Right cardiac atrium (tissue), 5 donors: ENCODE data around the gene AADACL2. TPM values are rescaled to one million over a fixed set of nuclear protein-coding genes. Genes with fewer than 3 reads are reported as not detected.
"Not testable (repeated sequence)": the region's sequence is repeated elsewhere in the genome, so short reads cannot be mapped to it uniquely, and the experiment has no call there.

Source experiments
- ATAC-seq, 2 donors: fragments of 200-7000 bp; cut with Tn5 transposase; one replicate each; pipeline versions ENCODE4 v1.8.0 to v1.9.1; 2020; ENCODE audit warnings: moderate library complexity in 2 of 2, mild to moderate bottlenecking in 1 of 2
- DNase-seq, 3 donors: peaks; one replicate each; pipeline ENCODE4 v3.0.0-alpha.2; 2020
- H3K27ac ChIP-seq: one replicate; pipeline ENCODE4 v1.5.1; 2013; ENCODE audit warnings: mild to moderate bottlenecking, low read length, control low read depth, moderate library complexity
- H3K27me3 ChIP-seq: one replicate; pipeline ENCODE4 v1.6.1; 2013; ENCODE audit not compliant: control insufficient read depth, insufficient read depth
- H3K4me1 ChIP-seq: one replicate; pipeline ENCODE4 v1.6.1; 2013; ENCODE audit warnings: low read length; ENCODE audit not compliant: control insufficient read depth, insufficient read depth
- H3K4me3 ChIP-seq: one replicate; pipeline ENCODE4 v1.5.1; 2013; ENCODE audit warnings: low read length, control low read depth
- H3K9me3 ChIP-seq: one replicate; pipeline ENCODE4 v1.6.1; 2013; ENCODE audit warnings: low read length; ENCODE audit not compliant: control insufficient read depth
- whole genome bisulfite sequencing: extraction: QIAGEN DNeasy Blood & Tissue Kit; methylation state at CpG from one replicate; pipeline ENCODE4 v1.1.7; 2013; 5-methylcytosine and 5-hydroxymethylcytosine counted together
- intact Hi-C, 4 donors: fragments of 100-400 bp; cut with DNase I; formaldehyde crosslinking; loops; one replicate each; pipeline versions ENCODE4 v1.11.0 to v1.14.0; 2022 to 2023
- polyA plus RNA-seq: library from polyadenylated mRNA; stranded (reverse); fragments of 200-250 nt; gene quantifications from one replicate; pipeline ENCODE4 v1.2.3, GENCODE V29; 2013
- total RNA-seq, 4 donors: library from RNA; stranded (reverse); fragmentation: NEBNext Ultra II Directional; extraction: Animal tissue kit (Norgen Biotek cat#: 25700); gene quantifications; one replicate each; pipeline ENCODE4 v1.2.1, GENCODE V29; 2021
- donor health status: healthy with polysubstance abuse.
- donor health status: DM: no; HTN: yes; CAD: no.
- donor health status: DM: no; HTN: no; CAD: no.
- donor health status: DM: no; HTN: yes; CAD: no; lungs with severe emphysema.
- donor health status: DM: yes; HTN: yes; CAD: no.

AADACL2 gene
- total and polyA plus RNA-seq, 5 donors: 0.05 TPM; not detected in 4

DNA sequence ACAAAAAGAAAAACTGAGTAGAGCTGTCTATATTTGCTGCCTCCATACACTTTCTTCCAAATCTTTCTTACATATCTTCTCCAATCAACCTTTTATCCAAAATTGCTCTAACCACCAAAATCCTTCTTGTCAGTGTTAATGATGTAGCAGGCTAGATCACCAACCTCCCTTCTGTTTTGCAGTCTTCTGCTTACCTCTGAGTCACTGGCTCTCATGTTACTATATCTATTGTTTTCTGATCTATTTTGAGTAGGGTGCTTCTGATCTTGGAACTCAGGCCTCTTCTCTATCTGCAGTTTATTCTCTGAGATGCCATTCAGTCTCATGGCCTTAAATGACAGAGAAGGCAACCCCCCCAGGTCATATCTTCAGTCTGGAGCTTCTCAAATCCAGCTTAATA lies 53.9 kb downstream of the AADACL2 start:
- no peak for ATAC-seq
- intact Hi-C loops: no loop called here
- no peaks in the 10 kb centered on the region for H3K4me1 ChIP-seq

DNA sequence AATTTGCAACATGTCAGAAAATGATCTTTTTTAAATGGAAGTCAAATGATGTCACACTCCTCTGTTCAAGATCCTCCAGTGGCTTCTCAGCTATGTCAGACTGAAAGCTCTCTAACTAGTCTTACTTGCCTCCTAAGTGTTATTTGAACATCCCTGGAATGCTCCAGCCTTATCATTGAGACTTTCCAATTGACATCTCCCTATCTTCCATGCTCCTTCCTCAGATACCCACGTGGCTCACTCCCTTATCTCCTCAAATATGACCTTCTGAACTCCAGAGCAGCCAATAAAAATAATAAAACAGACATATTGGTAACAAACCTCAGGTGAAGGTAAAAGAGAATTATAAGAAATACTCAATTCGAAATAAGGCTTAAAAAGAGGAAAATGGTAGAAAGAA lies 54.7 kb downstream of the AADACL2 start:
- intact Hi-C loops: no loop called here
- WGBS: 59% methylated on average over 2 of the region's 2 CpGs
- no peaks in the 10 kb centered on the region for H3K4me1 ChIP-seq

More for the DNA sequence above, 53.9 kb downstream of the AADACL2 start:
- Histone ChIP-seq H3K4me3 (no peak overlapping the region), H3K27ac (no peak overlapping the region), H3K9me3 (no peaks in the 10 kb centered on the region), H3K27me3 (no peaks in the 10 kb centered on the region)
- DNase-seq: no peak

DNA sequence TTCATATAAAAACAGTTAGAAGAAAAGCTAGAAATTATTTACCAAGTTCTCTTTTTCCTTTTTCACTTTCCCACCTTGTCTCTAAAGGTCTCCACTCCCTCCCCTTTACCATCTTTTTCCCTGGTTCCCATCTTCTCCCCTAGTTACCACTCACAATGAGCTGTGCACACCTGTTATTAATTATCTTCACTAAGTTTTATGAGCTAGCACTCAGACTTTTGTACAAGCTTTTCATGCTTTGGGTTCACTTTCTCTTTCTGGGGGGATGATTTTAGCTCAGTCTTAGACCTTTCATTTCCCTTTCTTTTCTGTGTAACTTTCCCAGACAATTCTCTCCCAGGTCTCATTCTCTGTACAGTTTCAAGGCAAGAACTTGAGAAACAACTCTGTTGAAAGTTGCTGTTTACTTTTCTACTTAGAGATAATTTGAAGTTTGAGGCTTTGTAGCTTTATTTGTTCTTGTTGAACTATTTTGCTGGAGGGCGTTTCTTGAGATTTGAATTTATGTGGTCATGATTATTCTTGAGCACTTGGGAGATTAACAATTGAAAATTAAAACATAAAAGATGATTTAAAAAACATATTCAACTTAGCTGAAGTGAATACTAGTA lies 56.2 kb downstream of the AADACL2 start:
- H3K27ac ChIP-seq: no peak overlapping the region
- intact Hi-C loops: no loop called here
- ATAC-seq (no peak), DNase-seq (no peak)
- H3K27me3 ChIP-seq: no peaks in the 10 kb centered on the region
- H3K4me1 ChIP-seq: no peaks in the 10 kb centered on the region
- no peak overlapping the region for H3K4me3 ChIP-seq
- no peaks in the 10 kb centered on the region for H3K9me3 ChIP-seq
- 70% methylated on average over 1 of the region's 1 CpG for WGBS

More for the DNA sequence above, 54.7 kb downstream of the AADACL2 start:
- no peak overlapping the region for H3K4me3 ChIP-seq
- no peaks in the 10 kb centered on the region for H3K9me3 ChIP-seq
- ATAC-seq (no peak), DNase-seq (no peak)
- H3K27me3 ChIP-seq: no peaks in the 10 kb centered on the region
- no peak overlapping the region for H3K27ac ChIP-seq

DNA sequence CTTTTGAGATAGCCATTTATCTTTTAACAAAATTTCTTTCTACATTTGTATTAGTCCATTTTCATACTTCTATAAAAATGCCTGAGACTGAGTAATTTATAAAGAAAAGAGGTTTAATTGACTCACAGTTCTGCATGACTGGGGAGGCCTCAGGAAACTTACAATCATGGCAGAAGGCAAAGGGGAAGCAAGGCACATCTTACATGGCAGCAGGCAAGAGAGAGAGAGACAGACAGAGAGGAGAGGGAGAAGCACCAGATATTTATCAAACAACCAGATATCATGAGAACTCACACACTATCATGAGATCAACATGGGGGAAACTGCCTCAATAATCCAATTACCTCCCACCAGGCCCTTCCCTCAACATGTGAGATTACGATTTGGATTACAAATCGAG lies 57.0 kb downstream of the AADACL2 start:
- ATAC-seq, DNase-seq, H3K4me3 ChIP-seq, H3K9me3 ChIP-seq, H3K27me3 ChIP-seq, intact Hi-C loops, H3K27ac ChIP-seq, H3K4me1 ChIP-seq: not testable (repeated sequence)
- 91% methylated on average over 2 of the region's 2 CpGs for WGBS

DNA sequence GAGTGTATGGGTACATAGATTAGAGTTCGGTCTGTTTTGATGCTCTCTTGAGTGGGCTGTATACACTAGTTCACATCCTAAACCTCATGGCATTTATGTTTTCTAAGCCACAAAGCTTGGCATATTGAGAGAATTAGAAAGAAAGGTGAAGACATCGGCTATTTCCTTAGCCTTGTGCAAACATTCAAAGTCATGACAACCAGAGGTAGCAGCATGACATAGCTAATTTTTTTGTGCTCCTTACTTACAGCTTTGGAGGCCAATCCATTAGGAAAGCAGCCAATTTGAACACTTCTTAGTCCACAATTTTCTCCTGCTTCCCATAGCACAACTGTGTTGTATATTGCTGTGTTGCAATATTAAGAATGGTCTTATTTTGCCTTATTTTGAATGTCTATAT lies 58.7 kb downstream of the AADACL2 start:
- Histone ChIP-seq H3K27ac (no peak overlapping the region), H3K27me3 (no peaks in the 10 kb centered on the region), H3K4me1 (no peaks in the 10 kb centered on the region), H3K9me3 (no peaks in the 10 kb centered on the region), H3K4me3 (no peak overlapping the region)
- WGBS: 83% methylated on average over 2 of the region's 2 CpGs
- ATAC-seq (no peak), DNase-seq (no peak)
- intact Hi-C loops: no loop called here

DNA sequence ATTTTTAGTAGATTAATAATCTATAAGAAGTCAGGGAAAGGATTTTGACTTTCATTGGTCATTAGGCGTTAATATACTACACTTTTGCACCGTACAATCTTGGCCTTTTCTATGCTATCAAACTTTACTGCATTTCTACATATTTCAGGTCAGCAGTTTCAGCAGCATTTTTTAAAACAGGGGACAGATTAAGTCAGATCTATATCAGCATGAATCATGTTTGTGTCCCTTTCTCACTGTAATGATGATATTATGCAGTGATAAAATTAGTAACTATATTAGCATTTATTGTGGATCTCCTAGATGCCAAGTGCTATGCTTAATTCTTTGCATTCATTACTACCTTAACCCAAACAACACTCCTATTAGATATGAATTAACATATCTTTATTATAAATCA lies 59.9 kb downstream of the AADACL2 start:
- Histone ChIP-seq H3K9me3 (no peaks in the 10 kb centered on the region), H3K27me3 (no peaks in the 10 kb centered on the region), H3K4me3 (no peak overlapping the region), H3K27ac (no peak overlapping the region), H3K4me1 (no peaks in the 10 kb centered on the region)
- intact Hi-C loops: no loop called here
- no peak for DNase-seq
- ATAC-seq: no peak
- WGBS: 64% methylated on average over 2 of the region's 2 CpGs

DNA sequence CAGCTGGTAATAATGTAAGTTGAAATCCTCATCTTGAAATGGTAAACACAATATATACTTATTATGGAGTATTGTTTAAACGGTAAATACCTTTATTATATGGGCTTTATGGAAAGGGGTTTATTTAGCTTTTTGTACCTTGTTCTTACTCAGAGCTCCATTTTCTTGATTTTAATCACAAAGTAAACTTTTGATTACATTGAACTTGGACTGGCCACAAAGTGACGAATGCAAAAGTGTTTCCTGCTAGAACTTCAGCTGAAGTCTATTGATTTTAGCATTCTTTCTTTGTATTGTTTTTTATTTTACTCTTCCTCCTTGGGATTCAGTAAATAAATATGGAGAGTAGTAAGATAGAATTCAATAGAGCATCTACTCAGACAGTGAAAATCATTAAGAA lies 60.4 kb downstream of the AADACL2 start:
- no peak for ATAC-seq
- WGBS: 91% methylated on average over 2 of the region's 2 CpGs
- DNase-seq: no peak

DNA sequence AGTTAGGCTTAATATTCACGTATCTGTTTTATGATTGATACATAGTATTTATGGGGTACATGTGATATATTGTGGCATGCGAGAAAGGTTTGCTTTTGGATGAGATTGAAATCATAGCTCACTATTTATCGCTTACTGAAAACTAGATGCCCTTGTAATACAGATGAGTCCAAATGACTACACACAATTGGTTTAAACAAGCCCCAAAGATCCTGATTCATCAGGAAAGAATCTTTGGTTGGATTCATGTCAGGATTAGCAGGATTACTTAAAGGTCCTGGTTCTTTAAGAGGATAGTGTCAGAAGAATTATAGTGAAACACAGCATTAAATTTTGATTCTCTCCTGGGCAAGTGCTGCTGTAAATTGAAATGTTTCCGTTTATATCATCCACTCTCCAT lies 61.5 kb downstream of the AADACL2 start:
- H3K9me3 ChIP-seq: no peaks in the 10 kb centered on the region

More for the DNA sequence above, 60.4 kb downstream of the AADACL2 start:
- Histone ChIP-seq H3K27me3 (no peaks in the 10 kb centered on the region), H3K4me3 (no peak overlapping the region), H3K4me1 (no peaks in the 10 kb centered on the region), H3K9me3 (no peaks in the 10 kb centered on the region), H3K27ac (no peak overlapping the region)
- intact Hi-C loops: no loop called here

DNA sequence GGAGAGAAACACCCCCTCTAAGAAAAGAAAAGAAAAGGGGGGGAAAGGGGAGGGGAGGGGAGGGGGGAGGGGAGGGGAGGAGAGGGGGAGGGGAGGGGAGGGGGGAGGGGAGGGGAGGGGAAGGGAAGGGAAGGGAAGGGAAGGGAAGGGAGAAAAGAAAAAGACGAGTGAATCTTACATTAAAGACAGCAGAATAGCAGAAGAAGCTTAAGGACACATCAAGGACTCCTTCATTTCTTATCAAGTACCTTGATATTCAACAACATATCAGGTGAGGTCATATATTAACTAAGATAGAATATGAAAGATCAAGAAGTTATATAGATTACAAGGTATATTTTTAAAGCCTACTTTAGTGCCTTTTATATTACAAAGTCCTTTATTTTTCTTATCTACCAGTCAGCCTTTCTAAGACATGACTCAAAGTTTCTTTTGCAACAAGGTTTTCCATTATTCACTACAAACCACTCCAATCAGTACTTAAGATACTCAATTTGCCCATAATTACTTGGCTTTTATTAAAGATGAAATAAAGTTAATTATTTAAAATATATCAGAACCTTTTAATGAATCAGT lies 62.5 kb downstream of the AADACL2 start:
- intact Hi-C loops: no loop called here

More for the DNA sequence above, 61.5 kb downstream of the AADACL2 start:
- H3K4me1 ChIP-seq: no peaks in the 10 kb centered on the region
- no peaks in the 10 kb centered on the region for H3K27me3 ChIP-seq
- no peak overlapping the region for H3K4me3 ChIP-seq
- no peak overlapping the region for H3K27ac ChIP-seq
- ATAC-seq (no peak), DNase-seq (no peak)
- intact Hi-C loops: no loop called here
- WGBS: 93% methylated on average over 4 of the region's 4 CpGs

DNA sequence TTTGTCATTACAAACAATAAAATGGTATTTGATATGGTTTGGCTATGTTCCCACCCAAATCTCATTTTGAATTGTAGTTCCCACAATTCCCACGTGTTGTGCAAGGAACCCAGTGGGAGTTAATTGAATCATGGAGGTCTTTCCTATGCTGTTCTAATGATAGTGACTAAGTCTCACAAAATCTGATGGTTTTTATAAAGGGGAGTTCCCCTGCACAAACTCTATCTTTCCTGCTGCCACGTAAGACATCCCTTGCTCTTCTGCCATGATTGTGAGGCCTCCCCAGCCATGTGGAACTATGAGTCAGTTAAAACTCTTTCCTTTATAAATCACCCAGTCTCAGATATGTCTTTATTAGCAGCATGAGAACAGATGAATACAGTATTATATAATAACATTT lies 64.7 kb downstream of the AADACL2 start:
- Histone ChIP-seq H3K27ac (no peak overlapping the region), H3K9me3 (no peaks in the 10 kb centered on the region), H3K4me1 (no peaks in the 10 kb centered on the region), H3K4me3 (no peak overlapping the region), H3K27me3 (no peaks in the 10 kb centered on the region)
- ATAC-seq (no peak), DNase-seq (no peak)
- 66% methylated on average over 2 of the region's 2 CpGs for WGBS
- intact Hi-C loops: no loop called here

More for the DNA sequence above, 62.5 kb downstream of the AADACL2 start:
- 64% methylated on average over 1 of the region's 1 CpG for WGBS
- Histone ChIP-seq H3K27me3 (no peaks in the 10 kb centered on the region), H3K4me1 (no peaks in the 10 kb centered on the region), H3K4me3 (no peak overlapping the region), H3K9me3 (no peaks in the 10 kb centered on the region), H3K27ac (no peak overlapping the region)
- DNase-seq: no peak
- ATAC-seq: no peak

DNA sequence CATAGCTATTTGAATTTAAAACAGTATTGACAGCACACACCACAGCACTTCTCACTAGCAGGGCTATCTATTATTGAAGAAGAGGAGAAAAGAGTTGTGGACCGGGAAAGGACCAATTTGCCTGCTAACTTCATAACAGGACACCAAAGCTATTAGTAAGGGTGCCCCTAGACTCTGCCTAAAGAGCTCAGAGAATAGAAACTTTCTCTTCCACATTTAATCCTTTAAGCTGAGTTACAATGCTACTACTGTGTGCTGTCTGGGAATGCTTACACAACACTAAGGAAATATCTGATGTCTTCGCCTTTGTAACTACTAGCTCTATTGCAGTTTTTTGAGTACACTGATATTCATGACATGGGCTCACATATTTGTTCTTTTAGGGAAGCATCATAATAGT lies 66.7 kb downstream of the AADACL2 start:
- 83% methylated on average over 2 of the region's 2 CpGs for WGBS
- ATAC-seq (no peak), DNase-seq (no peak)
- no peaks in the 10 kb centered on the region for H3K4me1 ChIP-seq
- H3K27me3 ChIP-seq: no peaks in the 10 kb centered on the region
- no peak overlapping the region for H3K4me3 ChIP-seq
- intact Hi-C loops: no loop called here
- no peak overlapping the region for H3K27ac ChIP-seq
- no peaks in the 10 kb centered on the region for H3K9me3 ChIP-seq

DNA sequence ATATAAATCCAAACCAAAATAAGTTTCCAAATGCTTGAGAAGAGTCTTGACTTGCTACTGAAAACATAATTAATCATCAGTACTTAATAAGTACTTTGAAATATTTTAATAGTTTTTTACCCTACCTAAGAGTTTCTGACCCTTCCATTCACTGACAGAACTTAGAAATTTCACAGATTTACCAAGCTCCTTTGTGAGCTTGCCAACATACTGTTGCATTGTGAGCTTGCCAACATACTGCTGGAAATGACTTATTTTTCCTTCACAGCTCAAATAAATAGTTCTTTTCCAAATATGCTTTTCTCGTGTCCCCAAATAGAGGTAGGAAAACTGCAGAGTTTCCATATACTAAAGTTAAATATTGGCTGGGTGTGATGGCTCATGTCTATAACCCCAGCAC lies 70.5 kb downstream of the AADACL2 start:
- Histone ChIP-seq H3K27me3 (no peaks in the 10 kb centered on the region), H3K27ac (no peak overlapping the region), H3K4me1 (no peaks in the 10 kb centered on the region), H3K9me3 (peaks cover 3% of the 10 kb centered on the region), H3K4me3 (no peak overlapping the region)
- intact Hi-C loops: no loop called here
- ATAC-seq: no peak
- DNase-seq: no peak
- 62% methylated on average over 1 of the region's 1 CpG for WGBS
